ENCODE results near the gene GAK.
"Not testable (repeated sequence)": the region's sequence is repeated elsewhere in the genome, so short reads cannot be mapped to it uniquely, and the experiment has no call there.

The GAK gene

GRCh38 chr4:819401-820229 is 112.5 kb downstream of the GAK start:
- DNase-seq (ENCODE audit: low read depth in 2 of 2, low spot score in 1 of 2), result no peak

- no peak for DNase-seq (ENCODE audit: low read depth in 2 of 2, low spot score in 1 of 2)
Measured at GRCh38 chr4:818106-818921, 113.8 kb downstream of the GAK start.

GRCh38 chr4:815464-816146 is 116.5 kb downstream of the GAK start:
- no peak for DNase-seq (ENCODE audit: low read depth in 2 of 2, low spot score in 1 of 2)

GRCh38 chr4:814312-814850 is 117.7 kb downstream of the GAK start:
- DNase-seq (ENCODE audit: low read depth in 2 of 2, low spot score in 1 of 2), result no peak

GRCh38 chr4:813900-814299 is 118.2 kb downstream of the GAK start:
- no peak for DNase-seq (ENCODE audit: low read depth in 2 of 2, low spot score in 1 of 2)

- no peak for DNase-seq (ENCODE audit: low read depth in 2 of 2, low spot score in 1 of 2)
Measured at GRCh38 chr4:808860-809570, 123.1 kb downstream of the GAK start.

GRCh38 chr4:807792-808191 is 124.3 kb downstream of the GAK start:
- no peak for DNase-seq (ENCODE audit: low read depth in 2 of 2, low spot score in 1 of 2)

- not testable (repeated sequence) for DNase-seq (ENCODE audit: low read depth in 2 of 2, low spot score in 1 of 2)
Measured at GRCh38 chr4:806979-807378, 125.1 kb downstream of the GAK start.

- no peak for DNase-seq (ENCODE audit: low read depth in 2 of 2, low spot score in 1 of 2)
Measured at GRCh38 chr4:804804-805203, 127.3 kb downstream of the GAK start.

- no peak for DNase-seq (ENCODE audit: low read depth in 2 of 2, low spot score in 1 of 2)
Measured at GRCh38 chr4:803884-804283, 128.2 kb downstream of the GAK start.

- DNase-seq (ENCODE audit: low read depth in 2 of 2, low spot score in 1 of 2), result no peak
Measured at GRCh38 chr4:801436-802124, 130.5 kb downstream of the GAK start.

Measured in stimulated activated CD8-positive, alpha-beta memory T cell treated with anti-CD3 and anti-CD28 coated beads, Interleukin-4, amount 100 ng/mL, for 4 hours (primary cell).